ENCODE results near the gene MYEOV. TPM values are rescaled to one million over a fixed set of nuclear protein-coding genes. Genes with fewer than 3 reads are reported as not detected.
A peak's percentile ranks its signal among the peaks of the same experiment; 100 is the strongest.

The MYEOV gene
- total RNA-seq, 1 experiment from 2014 or later = 182 TPM

DNA sequence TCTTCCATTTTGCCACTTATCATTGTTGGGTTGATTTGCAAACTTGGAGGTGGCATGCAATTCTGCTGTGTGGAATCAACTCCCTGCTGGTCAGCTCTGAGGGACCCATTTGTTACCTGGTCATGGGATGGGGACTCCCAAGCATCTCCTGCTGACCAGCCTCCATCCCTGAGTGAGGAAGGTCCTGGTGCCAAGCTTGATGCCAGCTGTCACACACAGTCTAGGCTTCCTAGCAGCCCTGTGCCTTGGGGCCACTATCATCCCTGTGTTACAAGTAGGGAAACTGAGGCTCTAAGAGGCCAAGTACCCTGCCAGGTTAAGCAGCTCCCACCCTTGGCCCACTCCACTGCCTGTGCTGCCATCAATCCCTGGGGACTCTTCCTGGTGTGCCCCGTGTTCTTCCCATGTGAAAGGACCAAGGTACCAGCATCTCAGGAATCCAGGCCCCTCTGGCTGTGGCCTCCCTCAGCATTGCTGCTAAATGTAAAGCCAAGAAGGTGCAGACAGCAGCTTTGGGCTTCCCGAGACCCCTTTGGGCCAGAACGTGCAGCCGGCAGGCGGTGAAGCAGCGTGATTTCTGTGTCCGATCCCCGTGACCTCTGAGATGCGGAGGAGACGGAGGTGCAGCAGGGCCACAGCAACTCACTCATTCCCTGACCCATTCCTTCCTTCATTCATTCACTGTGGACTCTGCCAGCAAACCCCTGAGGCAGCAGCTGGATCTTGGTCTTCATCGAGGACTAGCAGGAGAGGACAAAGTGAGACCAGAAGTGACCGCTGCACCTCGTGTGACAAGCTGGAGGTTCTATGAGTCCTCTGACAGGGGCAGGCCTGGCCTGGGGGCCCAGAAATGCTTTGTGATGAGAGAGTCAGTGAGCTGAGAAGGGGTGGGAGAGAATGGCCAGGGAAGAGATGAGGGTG, 49.7 kb downstream of the MYEOV start:
- intact Hi-C loops (cut with micrococcal nuclease; ENCODE audit: unreplicated experiment) = no loop called here
- Histone ChIP-seq H3K79me2 (ENCODE audit: low read depth) (peaks cover 100% of the 10 kb centered on the region), H3K9me3 (ENCODE audit: insufficient read depth, low read depth) (no peaks in the 10 kb centered on the region), H3K27ac (0 out of 2 replicates have a peak overlapping the region, but pooled peaks have one; percentile 20), H3K9me2 (ENCODE audit: insufficient read depth) (no peaks in the 10 kb centered on the region), H3K36me3 (ENCODE audit: low read depth) (peaks cover 65% of the 10 kb centered on the region), H3K4me1 (replicated peaks; ENCODE audit: insufficient read depth) (peaks cover 5% of the 10 kb centered on the region; the same call in 1 of the 2 replicates), H3K4me2 (no peak overlapping the region), H3K27me3 (ENCODE audit: insufficient read depth, low read depth) (no peaks in the 10 kb centered on the region), H3K4me3 (no peak overlapping the region), H2AFZ (no peak overlapping the region), H4K20me1 (ENCODE audit: insufficient read depth) (peaks cover 82% of the 10 kb centered on the region), H3F3A (ENCODE audit: insufficient read depth, low read depth) (peaks cover 99% of the 10 kb centered on the region)
- no TSS peak for BruUV-seq (replicated peaks)
- POLR2A ChIA-PET (ENCODE audit: unreplicated experiment) = no interaction called here
- no peak for DNase-seq
- CTCF ChIA-PET = no interaction called here
- TF ChIP-seq EZH2 (IDR thresholded peaks at IDR 0.05; ENCODE audit: low read depth) = no peak
- TF ChIP-seq, protein P1, sequence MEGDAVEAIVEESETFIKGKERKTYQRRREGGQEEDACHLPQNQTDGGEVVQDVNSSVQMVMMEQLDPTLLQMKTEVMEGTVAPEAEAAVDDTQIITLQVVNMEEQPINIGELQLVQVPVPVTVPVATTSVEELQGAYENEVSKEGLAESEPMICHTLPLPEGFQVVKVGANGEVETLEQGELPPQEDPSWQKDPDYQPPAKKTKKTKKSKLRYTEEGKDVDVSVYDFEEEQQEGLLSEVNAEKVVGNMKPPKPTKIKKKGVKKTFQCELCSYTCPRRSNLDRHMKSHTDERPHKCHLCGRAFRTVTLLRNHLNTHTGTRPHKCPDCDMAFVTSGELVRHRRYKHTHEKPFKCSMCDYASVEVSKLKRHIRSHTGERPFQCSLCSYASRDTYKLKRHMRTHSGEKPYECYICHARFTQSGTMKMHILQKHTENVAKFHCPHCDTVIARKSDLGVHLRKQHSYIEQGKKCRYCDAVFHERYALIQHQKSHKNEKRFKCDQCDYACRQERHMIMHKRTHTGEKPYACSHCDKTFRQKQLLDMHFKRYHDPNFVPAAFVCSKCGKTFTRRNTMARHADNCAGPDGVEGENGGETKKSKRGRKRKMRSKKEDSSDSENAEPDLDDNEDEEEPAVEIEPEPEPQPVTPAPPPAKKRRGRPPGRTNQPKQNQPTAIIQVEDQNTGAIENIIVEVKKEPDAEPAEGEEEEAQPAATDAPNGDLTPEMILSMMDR (conservative IDR thresholded peaks at IDR 0.05) = no peak

DNA sequence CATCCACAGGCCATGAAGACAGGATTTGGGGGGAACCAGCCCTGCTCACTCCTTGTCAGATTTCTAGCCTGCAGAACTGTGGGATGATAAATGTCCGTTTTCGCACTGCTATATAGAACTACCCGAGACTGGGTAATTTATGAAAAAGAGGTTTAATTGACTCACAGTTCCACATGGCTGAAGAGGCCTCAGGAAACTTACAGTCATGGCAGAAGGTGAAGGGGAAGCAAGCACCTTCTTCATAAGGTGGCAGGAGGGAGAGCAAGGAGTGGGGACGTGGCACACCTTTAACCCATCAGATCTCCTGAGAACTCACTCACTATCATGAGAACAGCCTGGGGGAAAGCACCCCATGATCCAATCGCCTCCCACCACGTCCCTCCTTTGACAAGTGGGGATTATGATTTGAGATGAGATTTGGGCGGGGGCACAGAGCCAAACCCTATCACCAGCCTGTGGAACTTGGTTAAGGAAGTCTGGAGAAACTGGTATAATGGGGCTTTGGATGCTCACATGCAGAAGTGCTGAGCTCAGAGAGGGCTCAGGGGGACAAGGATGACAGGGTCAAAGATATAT, 50.7 kb downstream of the MYEOV start:
- H3F3A ChIP-seq (ENCODE audit: insufficient read depth, low read depth) = peaks cover 100% of the 10 kb centered on the region
- H2AFZ ChIP-seq = no peak overlapping the region
- TSS peak; percentile 5 for BruUV-seq (replicated peaks)
- no peak overlapping the region for H3K4me2 ChIP-seq
- TF ChIP-seq EZH2 (IDR thresholded peaks at IDR 0.05; ENCODE audit: low read depth) = no peak
- TF ChIP-seq, protein P1 (conservative IDR thresholded peaks at IDR 0.05) = no peak
- peaks cover 79% of the 10 kb centered on the region for H4K20me1 ChIP-seq (ENCODE audit: insufficient read depth)
- peaks cover 56% of the 10 kb centered on the region for H3K36me3 ChIP-seq (ENCODE audit: low read depth)
- ChIA-PET CTCF (interaction anchor here (0.6 kb wide), 1 partner anchor 37 kb away, joined by 8 read pairs; no protein-coding TSS in a partner anchor), POLR2A (ENCODE audit: unreplicated experiment) (no interaction called here)
- no peak overlapping the region for H3K4me3 ChIP-seq
- peaks cover 100% of the 10 kb centered on the region for H3K79me2 ChIP-seq (ENCODE audit: low read depth)
- H3K9me3 ChIP-seq (ENCODE audit: insufficient read depth, low read depth) = no peaks in the 10 kb centered on the region
- intact Hi-C loops (cut with micrococcal nuclease; ENCODE audit: unreplicated experiment) = no loop called here
- peak overlapping the region; percentile 20; the same call in 1 of the 2 replicates for H3K27ac ChIP-seq
- peaks cover 14% of the 10 kb centered on the region for H3K4me1 ChIP-seq (replicated peaks; ENCODE audit: insufficient read depth)
- no peak for DNase-seq
- no peaks in the 10 kb centered on the region for H3K27me3 ChIP-seq (ENCODE audit: insufficient read depth, low read depth)
- H3K9me2 ChIP-seq (ENCODE audit: insufficient read depth) = no peaks in the 10 kb centered on the region

Other genes with a start within 250 kb of the MYEOV start
- 24.8 and 26.4 TPM in 2 replicates for gene TPCN2, start 245.2 kb upstream of the MYEOV start, total RNA-seq (2021)
- gene SMIM38, start 138.2 kb upstream of the MYEOV start, total RNA-seq (2021) = 0.26 and 0.50 TPM in 2 replicates
- gene LINC01488, start 187.5 kb downstream of the MYEOV start, total RNA-seq (2021) = not detected in 2 replicates